NCI-H1930 (cell line): ENCODE data around the gene CDYL2.
"Not testable (repeated sequence)": the region's sequence is repeated elsewhere in the genome, so short reads cannot be mapped to it uniquely, and the experiment has no call there.

ENCODE experiments used
- DNase-seq, 2 experiments: peaks; one replicate each; lab custom pipeline; 2025; lab: John Stamatoyannopoulos, UW

Gene CDYL2, protein sequence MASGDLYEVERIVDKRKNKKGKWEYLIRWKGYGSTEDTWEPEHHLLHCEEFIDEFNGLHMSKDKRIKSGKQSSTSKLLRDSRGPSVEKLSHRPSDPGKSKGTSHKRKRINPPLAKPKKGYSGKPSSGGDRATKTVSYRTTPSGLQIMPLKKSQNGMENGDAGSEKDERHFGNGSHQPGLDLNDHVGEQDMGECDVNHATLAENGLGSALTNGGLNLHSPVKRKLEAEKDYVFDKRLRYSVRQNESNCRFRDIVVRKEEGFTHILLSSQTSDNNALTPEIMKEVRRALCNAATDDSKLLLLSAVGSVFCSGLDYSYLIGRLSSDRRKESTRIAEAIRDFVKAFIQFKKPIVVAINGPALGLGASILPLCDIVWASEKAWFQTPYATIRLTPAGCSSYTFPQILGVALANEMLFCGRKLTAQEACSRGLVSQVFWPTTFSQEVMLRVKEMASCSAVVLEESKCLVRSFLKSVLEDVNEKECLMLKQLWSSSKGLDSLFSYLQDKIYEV

DNA sequence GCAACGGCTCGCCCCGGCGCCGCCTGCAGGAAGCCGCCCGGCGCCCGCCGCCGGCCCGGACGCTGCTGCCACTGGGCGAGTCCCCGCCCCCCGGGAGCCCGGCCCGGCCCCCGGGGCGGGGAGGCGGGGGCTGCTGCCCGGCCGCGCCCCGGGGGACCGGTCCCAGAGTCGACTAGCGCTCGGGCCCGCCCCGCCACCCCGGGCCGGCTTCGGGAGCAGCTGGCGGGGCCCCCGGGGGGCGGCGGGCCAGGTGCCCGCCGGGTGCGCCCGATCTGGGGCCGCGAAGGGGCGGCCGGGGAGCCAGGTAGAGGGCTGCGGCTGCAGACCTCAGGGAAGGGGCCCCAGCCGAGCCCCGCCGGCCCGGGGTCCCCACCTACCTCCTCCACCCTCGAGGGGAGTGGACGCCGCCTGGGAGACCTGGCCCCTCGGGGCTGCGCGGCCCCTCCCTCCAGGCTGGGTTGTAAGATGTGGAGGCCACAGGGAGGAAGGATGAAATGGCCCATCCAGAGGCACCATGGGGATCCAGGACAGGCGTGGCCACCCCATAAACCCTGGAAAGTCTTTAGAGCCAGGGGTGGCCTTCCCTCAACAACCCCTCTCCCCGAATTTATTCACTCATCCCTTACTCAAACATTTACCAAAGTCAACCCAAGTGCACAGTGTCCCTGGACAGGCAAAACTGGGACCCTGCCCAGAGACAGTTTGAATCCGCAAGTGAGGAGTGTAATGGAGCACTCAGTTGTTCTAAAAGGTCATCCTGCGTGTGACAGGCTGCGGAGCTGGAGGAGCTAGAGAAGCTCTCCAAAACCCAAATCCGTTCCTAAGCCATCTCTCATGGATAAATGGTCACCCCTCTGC lies at the start of gene CDYL2:
TSS of gene CDYL2 (minus strand) at position 73 of the 858 bp plus-strand sequence. CDS start 425 bp downstream, outside the sequence.
- no peak for DNase-seq

DNA sequence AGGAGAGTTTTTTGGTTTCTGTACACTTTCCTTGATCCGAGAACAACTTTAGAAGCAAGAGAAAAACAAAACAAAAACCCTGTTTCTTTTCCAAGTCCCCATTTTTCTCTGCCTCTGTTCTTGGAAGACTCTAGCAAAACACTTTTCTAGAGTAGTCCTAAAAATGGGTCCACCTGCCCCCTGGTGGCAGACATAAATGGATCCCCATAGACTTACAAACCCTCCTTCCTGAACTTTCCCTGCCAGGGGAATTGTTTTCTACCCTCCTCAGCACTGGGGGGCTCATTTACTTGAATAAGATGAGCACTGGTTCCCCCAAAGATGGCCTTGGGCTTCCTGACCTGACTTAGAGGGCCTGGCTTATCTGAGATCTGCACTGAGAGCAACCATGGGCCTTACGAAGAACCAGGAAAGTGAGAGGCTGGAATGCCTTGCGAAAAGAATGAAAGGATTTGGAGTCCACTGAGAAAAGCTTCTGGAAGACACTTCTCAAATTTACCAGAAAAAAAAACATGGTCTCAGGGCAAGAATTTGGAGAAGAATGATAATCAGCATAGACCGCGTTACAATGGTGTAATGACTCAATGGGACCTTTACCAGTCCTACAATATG lies 48.0 kb upstream of the CDYL2 start:
- DNase-seq, result no peak

DNA sequence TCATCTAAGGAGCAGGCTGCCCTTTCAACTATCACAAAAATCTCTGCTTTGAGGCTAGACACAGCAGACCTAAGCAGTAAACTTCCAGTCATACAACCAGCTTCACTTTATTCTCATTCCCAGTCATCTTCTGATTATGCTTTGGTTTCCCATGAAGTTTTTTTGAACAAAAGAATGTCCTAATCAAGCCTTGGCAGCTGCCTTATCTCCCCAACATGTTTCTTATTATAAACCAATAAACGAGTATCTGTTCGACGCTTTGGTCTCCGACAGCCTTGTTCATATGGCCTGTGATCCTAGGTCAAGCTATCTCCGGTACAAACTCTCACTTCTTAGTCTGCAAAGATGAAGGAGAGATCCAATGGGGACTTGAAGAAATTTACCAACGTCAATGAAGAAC lies 47.4 kb upstream of the CDYL2 start:
- no peak for DNase-seq

DNA sequence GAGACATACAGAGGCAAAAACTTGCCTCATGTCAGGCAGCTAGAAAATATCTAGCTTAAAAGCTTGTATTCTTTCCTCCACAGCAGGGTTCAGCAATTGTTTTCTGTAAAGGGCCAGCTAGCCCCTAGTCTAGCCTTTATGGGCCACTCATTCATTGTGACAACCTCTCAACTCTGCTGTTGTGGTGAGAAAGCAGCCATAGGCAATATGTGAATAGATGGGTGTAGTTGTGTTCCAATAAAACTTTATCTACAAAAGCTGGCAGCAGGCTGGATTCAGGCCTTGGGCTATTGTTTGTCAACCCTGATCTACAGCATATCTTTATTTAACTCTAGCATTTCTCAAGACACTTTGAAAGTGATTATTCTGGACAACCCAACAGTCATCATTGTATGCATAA lies 46.4 kb upstream of the CDYL2 start:
- no peak for DNase-seq

DNA sequence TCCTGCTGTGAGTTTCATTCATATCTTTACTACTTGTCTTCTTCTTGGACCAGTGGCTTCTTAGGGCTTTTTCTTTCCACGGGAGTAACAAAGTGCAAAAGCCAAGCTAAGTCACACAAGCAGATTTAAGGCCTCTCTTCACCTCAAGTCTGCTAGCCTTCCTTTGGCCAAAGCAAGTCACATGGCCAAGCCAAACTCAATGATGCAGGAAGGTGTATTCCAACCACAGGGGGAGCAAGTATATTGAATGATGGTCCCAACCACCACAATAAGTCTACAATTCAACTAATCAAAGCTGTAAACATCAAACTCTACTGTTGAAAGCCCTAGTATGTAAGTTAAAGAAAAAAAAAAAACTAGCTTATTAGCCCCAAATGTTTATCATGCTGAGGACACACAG lies 44.5 kb upstream of the CDYL2 start:
- no peak for DNase-seq

DNA sequence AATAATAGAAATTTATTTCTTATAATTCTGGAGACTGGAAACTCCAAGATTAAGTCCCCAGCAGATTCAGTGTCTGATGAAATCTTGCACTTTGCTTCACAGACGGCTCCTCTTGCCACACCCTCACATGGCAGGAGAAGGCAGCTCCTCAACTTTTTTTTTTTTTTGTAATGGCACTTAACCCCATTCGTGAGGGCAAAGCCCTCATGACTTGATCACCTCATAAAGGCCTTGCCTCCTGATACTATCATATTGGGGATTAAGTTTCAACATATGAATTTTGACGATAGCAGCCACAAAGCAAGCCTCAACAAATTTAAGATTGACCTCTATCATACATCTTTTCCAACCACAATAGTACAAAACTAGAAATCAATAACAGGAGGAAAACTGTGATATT lies 42.3 kb upstream of the CDYL2 start:
- no peak for DNase-seq

DNA sequence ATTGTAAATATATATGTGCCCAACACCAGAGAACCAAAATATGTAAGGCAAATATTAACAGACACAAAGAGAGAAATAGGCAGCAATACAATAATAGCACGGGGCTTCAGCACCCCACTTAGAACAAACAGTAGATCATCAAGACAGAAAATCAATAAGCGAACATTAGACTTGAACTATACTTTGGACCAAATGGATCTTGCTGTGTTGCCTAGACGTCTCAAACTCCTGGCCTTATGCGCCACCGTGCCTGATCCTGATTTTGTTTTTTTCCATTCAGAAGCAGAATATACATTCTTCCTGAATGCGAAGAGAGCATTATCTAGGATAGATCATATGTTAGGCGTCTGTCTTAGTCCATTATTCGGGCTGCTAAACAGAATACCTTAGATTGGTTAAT lies 41.9 kb upstream of the CDYL2 start:
- DNase-seq, result no peak

DNA sequence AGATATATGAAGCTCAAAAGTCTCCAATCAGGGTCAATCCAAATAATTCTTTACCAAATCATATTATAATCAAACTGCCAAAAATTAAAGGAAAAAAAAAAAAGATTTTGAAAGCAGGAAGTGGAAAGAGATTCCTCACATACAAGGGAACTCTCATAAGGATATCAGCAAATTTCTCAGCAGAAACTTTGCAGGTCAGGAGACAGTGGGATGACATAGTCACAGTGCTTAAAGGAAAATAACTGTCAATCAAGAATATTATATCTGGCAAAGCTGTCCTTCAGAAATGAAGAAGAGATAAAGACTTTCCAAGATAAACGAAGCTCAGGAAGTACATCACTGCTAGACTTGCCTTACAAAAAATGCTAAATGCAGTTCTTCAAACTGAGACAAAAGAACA lies 40.0 kb upstream of the CDYL2 start:
- DNase-seq, result no peak

DNA sequence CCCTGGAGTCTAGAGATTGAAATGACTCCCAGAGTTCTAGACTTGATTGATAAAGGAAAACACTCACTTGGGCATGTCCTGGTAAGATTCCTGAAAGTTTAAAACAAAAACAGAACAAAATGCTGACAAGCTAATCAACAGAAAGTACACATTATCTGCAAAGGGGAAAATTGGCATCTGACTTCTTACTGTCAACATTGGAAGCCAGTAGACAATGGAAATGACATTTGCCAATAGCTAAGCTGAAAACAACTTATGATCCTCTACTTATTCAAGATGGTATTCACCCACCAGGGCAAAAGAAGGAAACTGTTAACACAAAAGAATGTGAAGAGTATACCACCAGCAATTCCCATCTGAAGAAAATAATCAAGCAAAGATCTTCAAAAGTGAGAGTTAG lies 36.8 kb upstream of the CDYL2 start:
- no peak for DNase-seq

DNA sequence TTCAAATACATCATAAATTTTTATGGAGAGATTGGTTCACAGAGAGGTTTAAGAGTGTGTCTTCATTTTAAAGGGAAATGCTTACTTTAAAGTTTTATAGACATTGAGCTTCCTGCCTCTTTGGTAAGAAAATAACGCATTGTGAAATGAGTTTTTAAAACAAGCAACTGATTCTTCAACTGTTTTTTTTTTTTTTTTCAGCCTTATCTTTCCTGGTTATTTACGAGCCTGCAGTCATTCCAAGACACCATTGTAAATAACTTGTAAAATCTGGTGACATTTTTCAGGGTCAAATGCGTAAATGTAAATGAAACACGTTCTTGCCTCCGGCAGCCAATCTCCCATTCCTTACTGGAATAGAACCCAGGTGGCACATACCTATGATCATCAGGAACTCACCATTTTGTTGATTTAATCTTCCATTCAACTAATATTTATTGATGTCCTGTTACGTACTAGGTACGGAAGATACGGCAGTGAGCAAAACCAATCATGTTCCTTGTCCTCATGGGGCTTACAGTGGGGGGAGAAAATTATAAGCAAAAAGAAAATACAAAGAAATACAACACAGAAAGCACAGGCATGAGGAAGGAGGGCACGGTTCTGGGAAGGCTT lies 33.2 kb upstream of the CDYL2 start:
- DNase-seq, result no peak

DNA sequence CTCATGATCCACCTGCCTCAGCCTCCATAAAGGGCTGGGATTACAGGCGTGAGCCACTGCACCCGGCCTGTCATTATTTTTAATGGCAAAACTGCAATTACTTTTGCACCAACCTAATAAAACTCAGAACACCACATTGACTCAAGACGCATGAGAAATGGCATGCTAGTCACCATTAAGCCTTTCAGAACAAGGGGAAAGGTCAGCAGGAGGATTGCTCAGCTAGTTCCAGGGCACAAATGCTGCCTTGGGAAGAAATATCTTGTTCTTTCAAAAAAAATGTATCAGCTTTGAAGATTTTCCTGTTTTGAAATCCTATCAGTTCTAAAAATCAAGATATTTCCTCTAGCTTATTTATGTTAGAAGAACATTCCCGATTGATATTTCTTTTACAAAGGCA lies 32.4 kb upstream of the CDYL2 start:
- DNase-seq, result no peak

DNA sequence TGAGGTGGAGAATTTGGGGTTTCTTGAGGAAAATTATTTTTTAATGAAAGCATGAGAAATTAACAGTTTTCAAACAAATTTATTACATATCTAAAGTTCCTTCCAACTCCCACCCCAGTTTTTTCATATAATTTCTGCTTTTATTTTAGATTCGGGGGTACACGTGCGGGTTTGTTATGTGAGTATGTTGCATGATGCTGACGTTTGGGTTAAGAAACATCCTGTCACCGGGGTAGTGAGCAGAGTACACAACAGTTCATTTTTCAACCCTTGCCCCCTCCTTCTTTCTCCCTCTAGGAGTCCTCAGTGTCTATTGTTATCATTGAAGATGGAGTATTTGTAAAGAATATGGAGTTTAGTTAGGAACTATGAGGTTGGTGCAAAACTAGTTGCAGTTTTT lies 31.8 kb upstream of the CDYL2 start:
- no peak for DNase-seq

DNA sequence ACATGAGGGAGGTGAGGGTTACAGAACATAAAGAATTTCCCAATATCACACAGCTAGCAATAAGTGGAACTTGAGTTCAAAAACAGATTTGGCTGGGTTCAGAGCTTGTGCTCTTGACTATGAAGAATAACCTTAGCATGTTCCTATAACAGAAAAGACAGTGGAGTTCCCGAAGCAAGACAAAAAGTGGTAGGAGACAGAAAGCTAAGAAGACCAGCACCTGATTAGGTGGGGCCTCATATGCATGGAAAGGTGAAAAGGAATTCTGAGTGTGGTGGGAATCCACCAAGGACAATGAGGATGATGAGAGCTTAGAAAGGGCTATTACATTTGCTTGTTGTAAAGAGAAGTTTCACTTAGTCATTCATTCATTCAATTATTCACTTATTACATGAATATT lies 26.6 kb upstream of the CDYL2 start:
- DNase-seq, result no peak

DNA sequence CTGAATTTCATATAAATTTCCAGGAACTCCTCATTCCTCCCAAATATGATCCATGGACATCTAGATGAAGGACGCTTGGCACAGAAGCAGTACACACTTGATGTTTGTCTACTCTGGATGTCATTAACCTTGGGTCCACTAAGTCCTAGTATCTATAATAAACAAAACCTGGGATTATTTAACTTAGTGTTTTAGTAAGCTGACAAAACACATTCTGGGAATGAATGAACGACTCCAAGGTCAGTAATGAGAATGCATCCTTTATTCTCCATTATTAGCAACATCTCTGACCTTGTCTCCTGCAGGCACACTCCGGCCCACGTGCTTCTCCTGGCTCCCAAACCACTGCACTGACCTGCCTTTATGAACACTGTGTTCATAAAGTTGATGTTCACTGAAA lies 24.1 kb upstream of the CDYL2 start:
- no peak for DNase-seq

DNA sequence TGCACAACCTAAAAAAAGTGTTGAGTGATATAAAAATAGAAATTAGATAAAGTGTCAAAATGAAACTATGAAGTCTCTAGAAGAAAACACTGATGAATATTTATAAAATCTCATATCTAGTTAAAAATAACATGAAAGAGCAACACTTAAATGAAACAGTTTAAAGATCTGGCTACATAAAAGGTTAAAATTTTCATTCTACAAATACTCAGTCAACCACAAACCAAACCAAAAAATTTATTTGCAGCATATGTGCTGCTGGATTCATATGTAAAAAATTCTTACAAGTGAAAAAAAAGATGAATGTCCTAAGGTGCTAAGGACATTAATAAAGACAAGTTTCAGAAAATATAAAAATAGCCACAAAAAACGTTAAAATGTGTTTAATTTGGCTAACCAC lies 22.6 kb upstream of the CDYL2 start:
- DNase-seq, result no peak

DNA sequence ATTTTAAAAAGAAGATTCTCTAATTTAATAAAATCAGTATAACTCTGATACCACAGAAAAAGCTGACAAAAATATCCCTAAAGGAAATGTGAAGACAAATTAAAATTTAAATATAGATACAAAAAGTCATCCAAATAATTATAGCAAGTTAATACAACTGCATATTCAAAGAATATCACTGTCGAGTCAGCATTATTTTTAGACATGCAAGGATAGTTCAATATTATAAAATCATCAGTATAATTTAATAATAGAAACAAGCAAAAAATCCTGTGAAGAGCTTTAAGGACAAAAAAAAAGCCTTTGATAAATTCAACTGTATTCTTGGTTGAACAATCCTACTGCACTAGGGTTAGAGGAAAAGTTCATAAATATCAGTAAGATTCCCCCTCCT lies 21.0 kb upstream of the CDYL2 start:
- DNase-seq, result no peak

DNA sequence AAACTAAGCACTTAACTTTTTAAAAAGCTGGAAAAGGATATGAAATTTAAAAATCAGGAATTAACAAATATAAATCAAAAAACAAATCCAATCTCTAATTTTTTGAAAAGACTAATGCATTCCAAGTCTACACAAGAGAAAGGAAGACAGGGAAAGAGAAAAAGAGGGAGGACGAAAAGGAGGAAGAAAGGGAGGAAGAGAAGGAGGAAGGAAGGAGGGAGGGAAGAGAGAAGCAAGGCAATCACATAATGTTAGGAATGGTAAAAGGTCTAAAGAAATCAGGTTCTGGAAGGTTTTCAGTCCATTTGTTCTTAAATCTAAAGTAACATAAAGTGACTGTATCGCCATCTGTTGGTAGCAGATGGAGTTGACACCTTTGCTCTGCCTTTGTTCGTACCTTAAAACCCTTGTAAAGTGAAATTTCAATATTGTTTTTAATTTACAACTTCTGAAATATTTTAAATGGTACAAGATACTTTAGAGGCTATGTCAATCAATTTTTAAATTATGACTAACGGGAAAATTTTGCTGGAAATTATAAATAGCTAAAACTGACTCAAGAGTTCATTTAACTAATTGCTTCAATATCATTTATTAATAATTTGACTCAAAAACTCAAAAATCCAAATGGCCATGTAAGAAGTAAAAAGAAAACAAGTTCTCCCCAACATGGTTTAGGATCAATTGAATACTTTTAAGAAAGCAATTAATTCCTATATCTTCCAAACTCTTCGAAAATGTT lies 20.4 kb upstream of the CDYL2 start:
- DNase-seq, result no peak

DNA sequence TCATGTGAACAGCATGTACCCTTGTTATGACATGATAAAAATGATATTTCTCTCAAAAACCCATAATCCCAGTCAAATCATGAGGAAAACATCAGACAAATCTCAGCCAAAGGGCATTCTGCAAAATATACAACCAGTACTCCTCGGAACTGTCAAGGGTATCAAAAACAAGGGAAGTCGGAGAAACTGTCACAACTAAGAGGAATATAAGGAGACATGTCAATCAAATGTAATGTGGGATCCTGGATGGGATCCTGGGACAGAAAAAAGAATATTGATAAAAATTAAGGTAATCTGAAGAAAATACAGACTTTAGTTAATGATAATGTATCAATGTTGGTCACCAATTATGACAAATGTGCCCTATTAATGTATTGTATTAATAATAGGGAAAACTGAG lies 15.6 kb upstream of the CDYL2 start:
- no peak for DNase-seq

DNA sequence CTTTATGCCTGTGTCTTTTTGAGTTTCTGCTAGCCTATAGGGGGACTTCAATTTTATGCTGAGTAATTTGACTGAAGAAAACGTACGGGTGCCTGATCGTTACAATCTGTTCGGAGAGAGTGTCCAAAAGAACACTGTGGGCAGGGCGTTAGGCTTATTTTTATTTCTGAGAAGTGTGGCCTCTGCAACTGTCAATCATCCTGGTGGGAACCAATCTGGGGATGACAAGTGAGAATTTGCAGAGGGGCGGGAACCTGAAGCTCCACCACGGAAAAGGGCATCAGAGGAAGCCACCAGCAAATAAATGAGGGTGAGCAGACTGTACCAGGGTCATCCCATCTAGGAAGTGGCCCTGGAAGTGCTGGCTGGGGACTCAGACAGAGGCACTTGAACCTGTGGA lies 12.0 kb upstream of the CDYL2 start:
- no peak for DNase-seq

DNA sequence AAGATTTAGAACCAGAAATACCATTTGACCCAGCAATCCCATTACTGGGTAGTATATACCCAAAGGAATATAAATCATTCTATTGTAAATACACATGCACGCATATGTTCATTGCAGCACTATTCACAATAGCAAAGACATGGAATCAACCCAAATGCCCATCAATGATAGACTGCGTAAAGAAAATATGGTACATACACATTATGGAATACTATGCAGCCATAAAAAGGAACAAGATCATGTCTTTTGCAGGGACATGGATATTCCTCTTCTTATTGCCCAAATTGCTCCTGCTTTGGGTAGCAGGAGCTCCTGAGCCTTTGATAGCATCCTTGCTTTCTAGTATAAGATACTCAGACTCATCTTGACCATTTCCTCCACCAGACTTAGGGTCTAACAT lies 10.9 kb upstream of the CDYL2 start:
- not testable (repeated sequence) for DNase-seq

DNA sequence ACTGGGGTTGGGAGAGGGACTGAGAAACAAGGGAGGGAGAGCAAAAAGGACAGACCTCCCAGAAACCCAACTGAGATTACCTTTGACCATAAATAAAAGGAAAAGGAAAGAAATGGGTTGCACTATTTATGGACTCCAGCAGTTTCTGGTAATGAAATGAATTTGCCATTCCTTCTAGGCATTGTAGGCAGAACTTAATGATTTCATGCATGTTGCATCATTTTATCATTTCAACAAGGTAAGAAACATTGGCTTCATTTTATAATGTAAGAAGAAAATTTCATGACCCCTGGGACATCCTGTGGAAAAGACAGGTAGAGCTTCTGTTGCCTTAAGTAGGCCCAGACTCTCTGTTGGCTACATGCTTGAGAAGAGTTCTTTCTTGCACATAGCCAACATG lies 8.2 kb upstream of the CDYL2 start:
- DNase-seq, result no peak

DNA sequence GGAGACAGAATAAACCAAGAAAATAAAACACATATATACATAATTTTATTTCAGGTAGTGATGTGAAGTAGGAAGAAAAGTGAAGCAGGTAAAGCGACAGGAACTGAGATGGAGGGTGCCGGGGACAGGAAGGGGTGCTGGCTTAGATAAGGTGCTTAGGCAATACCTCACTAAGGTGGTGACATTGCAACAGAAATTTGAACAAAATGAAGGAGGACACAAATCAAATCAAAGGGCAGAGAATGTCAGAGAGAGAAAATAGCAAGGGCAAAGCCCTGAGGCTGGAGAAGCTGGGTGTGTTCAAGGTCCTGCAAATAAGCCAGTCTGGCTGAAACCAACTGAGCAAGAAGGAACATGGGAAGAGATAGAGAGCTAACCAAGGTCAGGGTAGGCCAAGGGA lies 5.0 kb upstream of the CDYL2 start:
- no peak for DNase-seq
